Astrocyte of the cerebellum (primary cell): ENCODE data around the gene DBT.

Experiments
- DNase-seq: peaks from one replicate; pipeline ENCODE4 v3.0.0-alpha.2; 2011; ENCODE audit warnings: low read depth
- H3K4me3 ChIP-seq: 2 replicates; pipeline ENCODE4 v1.5.1; 2011; ENCODE audit warnings: mild to moderate bottlenecking, low read depth, low read length, moderate library complexity
- in situ Hi-C: cut with HindIII; loops from 2 replicates; pipeline ENCODE4 v1.10.0; 2017; ENCODE audit warnings: low sequenced_read_pairs
- TF ChIP-seq, protein P1 (sequence below): IDR thresholded peaks from 2 replicates; pipeline ENCODE4 v1.5.1; 2012; ENCODE audit warnings: low read length, low read depth, moderate library complexity, mild to moderate bottlenecking; ENCODE audit errors: missing control alignments

The DBT gene

DNA sequence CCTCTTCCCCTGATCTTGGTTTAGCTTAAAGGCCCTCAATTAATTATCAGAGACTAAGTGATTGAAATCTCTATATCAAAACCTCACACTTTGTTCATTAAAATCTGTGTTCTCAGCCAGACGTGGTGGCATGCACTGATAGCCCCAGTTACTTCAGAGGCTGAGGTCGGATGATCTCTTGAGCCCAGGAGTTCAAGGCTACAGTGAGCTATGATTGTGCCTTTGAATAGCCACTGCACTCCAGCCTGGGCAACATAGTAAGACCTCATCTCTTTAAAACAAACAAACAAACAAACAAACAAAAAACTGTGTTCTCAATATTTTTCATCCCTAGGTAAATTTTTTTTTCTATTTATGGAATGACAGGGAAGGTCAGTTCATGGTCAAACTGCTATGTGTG lies 98.0 kb downstream of the DBT start:
- in situ Hi-C loops: no loop called here
- no peak overlapping the region for H3K4me3 ChIP-seq
- DNase-seq: no peak
- TF ChIP-seq, protein P1, sequence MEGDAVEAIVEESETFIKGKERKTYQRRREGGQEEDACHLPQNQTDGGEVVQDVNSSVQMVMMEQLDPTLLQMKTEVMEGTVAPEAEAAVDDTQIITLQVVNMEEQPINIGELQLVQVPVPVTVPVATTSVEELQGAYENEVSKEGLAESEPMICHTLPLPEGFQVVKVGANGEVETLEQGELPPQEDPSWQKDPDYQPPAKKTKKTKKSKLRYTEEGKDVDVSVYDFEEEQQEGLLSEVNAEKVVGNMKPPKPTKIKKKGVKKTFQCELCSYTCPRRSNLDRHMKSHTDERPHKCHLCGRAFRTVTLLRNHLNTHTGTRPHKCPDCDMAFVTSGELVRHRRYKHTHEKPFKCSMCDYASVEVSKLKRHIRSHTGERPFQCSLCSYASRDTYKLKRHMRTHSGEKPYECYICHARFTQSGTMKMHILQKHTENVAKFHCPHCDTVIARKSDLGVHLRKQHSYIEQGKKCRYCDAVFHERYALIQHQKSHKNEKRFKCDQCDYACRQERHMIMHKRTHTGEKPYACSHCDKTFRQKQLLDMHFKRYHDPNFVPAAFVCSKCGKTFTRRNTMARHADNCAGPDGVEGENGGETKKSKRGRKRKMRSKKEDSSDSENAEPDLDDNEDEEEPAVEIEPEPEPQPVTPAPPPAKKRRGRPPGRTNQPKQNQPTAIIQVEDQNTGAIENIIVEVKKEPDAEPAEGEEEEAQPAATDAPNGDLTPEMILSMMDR: no peak

DNA sequence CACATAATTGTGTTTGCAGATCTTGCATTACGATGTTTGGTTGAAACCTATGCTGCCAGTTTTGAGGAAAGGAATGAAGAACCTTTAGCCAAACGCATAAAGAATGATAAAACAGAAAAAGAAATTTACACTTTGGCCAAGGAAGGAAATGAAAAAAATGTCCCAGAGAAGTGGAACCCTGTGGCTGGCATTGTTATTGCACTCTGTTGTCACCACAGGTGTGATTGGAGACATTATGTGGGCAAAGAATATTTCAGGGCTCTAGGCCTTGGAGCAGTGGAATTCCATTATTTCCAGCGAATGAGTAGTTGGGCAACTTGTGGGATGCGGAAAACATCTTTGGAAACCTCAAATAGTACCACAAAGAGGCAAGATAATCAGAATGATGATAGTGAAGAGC lies 101.8 kb downstream of the DBT start:
- TF ChIP-seq, protein P1: no peak
- no peak for DNase-seq
- no peak overlapping the region for H3K4me3 ChIP-seq
- in situ Hi-C loops: no loop called here

DNA sequence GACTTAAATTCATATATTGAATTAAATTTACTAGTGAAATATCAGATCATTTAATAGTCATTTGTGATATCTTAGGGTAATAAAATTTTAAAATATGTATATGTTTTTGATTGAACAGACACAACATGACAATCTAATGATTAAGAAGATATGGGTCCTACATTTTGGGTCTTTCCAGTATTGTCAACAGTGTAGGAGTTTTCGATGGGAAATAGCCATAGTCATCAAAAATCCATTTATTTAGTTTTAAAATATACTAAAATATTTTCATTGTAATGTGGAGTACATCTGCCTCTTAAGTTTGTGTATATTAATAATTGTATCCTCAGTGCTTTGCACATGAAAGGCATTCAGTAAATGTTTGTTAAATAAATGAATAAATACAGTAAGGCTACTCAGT lies 102.7 kb downstream of the DBT start:
- DNase-seq: no peak
- in situ Hi-C loops: no loop called here
- H3K4me3 ChIP-seq: no peak overlapping the region
- TF ChIP-seq, protein P1: no peak

DNA sequence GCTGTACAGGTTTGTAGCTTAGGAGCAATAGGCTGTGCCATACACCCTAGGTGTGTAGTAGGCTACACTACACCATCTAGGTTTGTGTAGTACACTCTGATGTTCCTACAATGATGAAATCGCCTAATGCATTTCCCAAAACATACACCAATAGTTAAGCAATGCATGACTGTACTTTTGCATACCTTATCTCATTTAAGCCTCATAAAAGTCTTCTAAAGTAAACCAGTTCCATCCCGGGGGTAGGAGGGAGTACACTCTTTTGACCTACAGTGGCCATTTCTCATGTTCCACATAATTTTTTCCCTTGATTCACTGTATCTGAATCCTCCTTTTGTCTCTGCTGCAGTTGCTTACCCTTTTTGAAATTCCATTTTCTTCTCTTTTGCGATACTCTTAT lies 104.5 kb downstream of the DBT start:
- TF ChIP-seq, protein P1: no peak
- no peak for DNase-seq
- in situ Hi-C loops: no loop called here

DNA sequence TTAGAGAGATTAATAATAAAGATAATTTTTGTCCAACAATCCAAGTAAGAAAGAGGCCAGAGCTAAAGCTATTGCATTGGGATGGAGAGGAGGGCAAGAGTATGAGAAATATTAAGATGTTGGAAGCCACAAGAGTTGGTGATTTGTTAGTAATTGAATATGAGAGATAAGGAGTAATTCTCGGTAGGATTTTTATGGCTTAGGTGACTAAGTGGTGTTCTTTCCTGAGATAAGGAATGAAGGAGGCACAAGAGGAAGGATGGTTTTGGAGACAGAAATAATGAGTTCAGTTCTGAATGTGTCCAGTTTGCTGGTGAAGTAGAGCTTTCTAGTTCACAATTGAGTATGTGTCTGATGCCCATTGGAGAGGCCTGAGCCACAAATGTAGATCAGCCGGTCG lies 107.3 kb downstream of the DBT start:
- no peak overlapping the region for H3K4me3 ChIP-seq
- DNase-seq: no peak
- in situ Hi-C loops: no loop called here
- TF ChIP-seq, protein P1: no peak

More for the DNA sequence above, 104.5 kb downstream of the DBT start:
- H3K4me3 ChIP-seq: no peak overlapping the region

DNA sequence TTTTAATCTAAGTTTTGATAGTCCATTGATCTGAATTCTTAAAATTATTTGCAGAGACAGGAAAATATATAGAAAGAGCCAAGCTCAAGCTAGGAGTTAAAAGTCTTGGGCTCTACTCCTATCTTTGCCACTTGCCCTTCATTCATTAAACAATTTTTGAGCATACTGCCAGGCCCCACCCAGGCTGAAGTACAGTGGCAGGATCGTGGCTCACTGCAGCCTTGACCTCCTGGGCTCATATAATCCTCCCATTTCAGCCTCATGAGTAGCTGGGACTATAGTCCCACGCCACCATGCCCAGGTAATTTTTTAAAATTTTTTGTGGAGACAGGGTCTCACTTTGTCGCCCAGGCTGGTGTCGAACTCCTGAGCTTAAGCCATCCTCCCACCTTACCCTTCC lies 108.4 kb downstream of the DBT start:
- in situ Hi-C loops: no loop called here

DNA sequence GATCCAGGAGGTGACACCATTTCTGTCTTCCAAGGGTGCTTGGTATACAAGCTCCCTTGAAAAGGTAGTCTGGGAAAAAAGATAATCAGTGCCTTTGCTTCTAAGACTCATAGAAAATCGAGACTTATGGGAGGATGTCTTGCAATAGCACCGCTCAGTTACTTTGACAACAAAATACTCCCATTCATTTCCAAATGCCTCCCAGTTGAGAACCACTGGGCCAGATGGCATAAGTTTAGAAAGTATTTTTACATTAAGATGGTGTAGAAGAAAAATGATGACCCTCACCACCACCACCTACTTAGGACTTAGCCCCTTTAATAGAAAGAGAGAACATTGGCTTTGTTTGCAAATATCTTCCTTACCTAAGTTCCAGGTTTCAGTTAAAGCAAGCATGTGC lies 112.0 kb downstream of the DBT start:
- DNase-seq: no peak
- TF ChIP-seq, protein P1: no peak
- in situ Hi-C loops: no loop called here
- no peak overlapping the region for H3K4me3 ChIP-seq

More for the DNA sequence above, 108.4 kb downstream of the DBT start:
- no peak overlapping the region for H3K4me3 ChIP-seq
- DNase-seq: no peak
- TF ChIP-seq, protein P1: no peak
